AG04450 (cell line): ENCODE data around the gene BRSK2. TPM values are rescaled to one million over a fixed set of nuclear protein-coding genes. Genes with fewer than 3 reads are reported as not detected.

Experiments used
- CTCF ChIA-PET: fragments of 300-600, 350-600 bp; formaldehyde crosslinking; extraction: SDS; loops from one replicate; lab custom pipeline; 2022; ENCODE audit warnings: antibody characterized with exemption, inconsistent platforms; lab: Charles Lee
- POLR2A ChIA-PET: fragments of 350-600 bp; formaldehyde crosslinking; extraction: SDS; loops from one replicate; lab custom pipeline; 2021; ENCODE audit warnings: antibody characterized with exemption, inconsistent platforms; lab: Yijun Ruan, JAX
- DNase-seq: peaks from one replicate; pipeline ENCODE4 v3.0.0-alpha.2; 2011; ENCODE audit warnings: low read depth, low spot score
- H3K27ac ChIP-seq: one replicate; pipeline ENCODE4 v1.5.1; 2012; ENCODE audit warnings: low read depth, low read length, control low read depth
- H3K27me3 ChIP-seq: one replicate; pipeline ENCODE4 v1.6.0; 2012; ENCODE audit warnings: low read length; ENCODE audit not compliant: control insufficient read depth, insufficient read depth
- H3K4me3 ChIP-seq: 2 replicates; pipeline ENCODE4 v1.5.1; 2011; ENCODE audit warnings: mild to moderate bottlenecking, low read depth, low read length, control low read depth
- H3K9me3 ChIP-seq: 2 replicates; pipeline ENCODE4 v1.5.1; 2012; ENCODE audit warnings: low read length; ENCODE audit not compliant: control insufficient read depth, insufficient read depth
- CTCF ChIP-seq: IDR thresholded peaks from 2 replicates; pipeline ENCODE4 v1.5.1; 2011; ENCODE audit warnings: low read depth, low read length, control low read depth, inconsistent platforms
- polyA plus RNA-seq: library from polyadenylated mRNA; depleted of rRNA; stranded (reverse); fragments of >200 nt; gene quantifications from 2 replicates; pipeline ENCODE4 v1.2.3, GENCODE V29; 2011

BRSK2 gene
- polyA plus RNA-seq, 1 experiment: 0.11 TPM

GRCh38 chr11:1389103-1389931, 417 bp upstream of the BRSK2 start:
- Histone ChIP-seq H3K9me3 (peaks cover 5% of the 10 kb centered on the region; the same call in 1 of the 2 replicates), H3K4me3 (peak overlapping the region; percentile 66), H3K27me3 (peaks cover 26% of the 10 kb centered on the region), H3K27ac (peak overlapping the region; percentile 47)
- DNase-seq: peak; percentile 89
- 0 out of 2 replicates have a peak, but pooled peaks have one; percentile 17 for TF ChIP-seq CTCF
- CTCF ChIA-PET: interaction anchor here (0.6 kb wide), 1 partner anchor 107 kb away, joined by 3 read pairs; no protein-coding TSS in a partner anchor
- POLR2A ChIA-PET: interaction anchor here (0.6 to 1.2 kb wide), 6 partner anchors 12 to 913 kb away, joined by 3 to 5 read pairs (median 3); partner anchors contain the start of gene TOLLIP

- no peak overlapping the region for H3K27ac ChIP-seq
Observed at GRCh38 chr11:1390569-1391164, 933 bp downstream of the BRSK2 start.

GRCh38 chr11:1391165-1392075, 1.7 kb downstream of the BRSK2 start:
- CTCF ChIA-PET: no interaction called here
- POLR2A ChIA-PET: no interaction called here
- H3K27me3 ChIP-seq: peaks cover 26% of the 10 kb centered on the region
- H3K9me3 ChIP-seq: peaks cover 15% of the 10 kb centered on the region; the same call in 1 of the 2 replicates
- H3K4me3 ChIP-seq: no peak overlapping the region
- DNase-seq: no peak
- no peak overlapping the region for H3K27ac ChIP-seq
- TF ChIP-seq CTCF: no peak

More at GRCh38 chr11:1390569-1391164, 933 bp downstream of the BRSK2 start:
- TF ChIP-seq CTCF: no peak
- DNase-seq: no peak
- Histone ChIP-seq H3K9me3 (peaks cover 14% of the 10 kb centered on the region; the same call in 1 of the 2 replicates), H3K4me3 (no peak overlapping the region), H3K27me3 (peaks cover 26% of the 10 kb centered on the region)
- ChIA-PET POLR2A (no interaction called here), CTCF (no interaction called here)

GRCh38 chr11:1392111-1392510, 2.4 kb downstream of the BRSK2 start:
- TF ChIP-seq CTCF: no peak
- DNase-seq: no peak
- H3K9me3 ChIP-seq: peaks cover 18% of the 10 kb centered on the region; the same call in 1 of the 2 replicates
- H3K27me3 ChIP-seq: peaks cover 26% of the 10 kb centered on the region
- H3K4me3 ChIP-seq: no peak overlapping the region
- no peak overlapping the region for H3K27ac ChIP-seq
- ChIA-PET CTCF (no interaction called here), POLR2A (no interaction called here)
